Measurements from ENCODE around the gene SH3BP5.

Gene SH3BP5

DNA sequence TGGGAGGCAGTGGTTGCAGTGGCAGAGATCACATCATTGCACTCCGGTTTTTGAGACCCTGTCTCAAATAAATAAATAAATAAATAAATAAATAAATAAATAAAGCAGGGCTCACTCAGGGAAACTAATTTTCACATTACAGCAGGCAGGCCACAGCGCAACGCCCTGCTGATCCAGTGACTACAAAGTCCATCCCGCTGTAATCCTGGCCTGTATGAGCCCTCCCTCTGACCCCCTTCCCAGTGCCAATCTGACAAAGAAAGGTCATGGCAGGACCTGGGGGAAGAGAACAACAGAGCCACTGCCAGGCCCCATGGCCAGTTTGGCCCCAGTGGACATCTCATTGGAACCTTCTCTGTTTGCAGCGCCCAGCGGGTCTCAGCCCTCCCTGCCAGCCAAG, 9.3 kb downstream of the SH3BP5 start:
- Mint-ChIP-seq H3K4me3 (no peak overlapping the region), H3K27me3 (no peaks in the 10 kb centered on the region), H3K36me3 (ENCODE audit: low read depth) (peaks cover 3% of the 10 kb centered on the region), H3K27ac (no peak overlapping the region), H3K9me3 (no peaks in the 10 kb centered on the region), H3K4me1 (peaks cover 43% of the 10 kb centered on the region)
- ATAC-seq (no peak), DNase-seq (no peak)

GRCh38 chr3:15321349-15321748, 11.0 kb downstream of the SH3BP5 start:
- no peak for DNase-seq
- Mint-ChIP-seq H3K9me3 (no peaks in the 10 kb centered on the region), H3K4me3 (no peak overlapping the region), H3K36me3 (ENCODE audit: low read depth) (no peaks in the 10 kb centered on the region), H3K27me3 (peaks cover 2% of the 10 kb centered on the region), H3K27ac (no peak overlapping the region), H3K4me1 (peaks cover 48% of the 10 kb centered on the region)
- no peak for ATAC-seq

GRCh38 chr3:15319575-15319974, 12.8 kb downstream of the SH3BP5 start:
- Mint-ChIP-seq H3K9me3 (no peaks in the 10 kb centered on the region), H3K36me3 (ENCODE audit: low read depth) (no peaks in the 10 kb centered on the region), H3K4me3 (no peak overlapping the region), H3K27me3 (peaks cover 2% of the 10 kb centered on the region), H3K4me1 (peaks cover 60% of the 10 kb centered on the region), H3K27ac (no peak overlapping the region)
- DNase-seq (no peak), ATAC-seq (peak; percentile 44)

DNA sequence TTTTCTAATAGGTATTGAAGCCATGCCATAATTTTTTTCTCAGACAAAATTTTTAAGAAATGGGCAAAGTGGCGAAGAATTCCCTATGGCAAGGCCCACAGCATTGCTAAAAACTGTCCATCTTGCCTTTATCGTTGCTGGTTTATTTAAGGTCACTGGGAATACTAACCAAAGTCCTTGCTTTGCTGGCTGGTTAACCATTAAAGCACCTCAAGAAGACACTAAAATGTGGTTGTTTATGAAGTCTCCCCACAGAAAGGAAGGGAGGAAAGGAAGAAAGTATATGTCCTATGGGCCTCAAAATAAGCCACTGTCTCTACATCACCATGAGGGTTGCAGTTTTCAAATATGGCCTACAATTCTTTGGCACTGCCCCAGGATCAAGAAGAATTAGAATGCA, 13.2 kb downstream of the SH3BP5 start:
- H3K27ac Mint-ChIP-seq: no peak overlapping the region
- H3K4me1 Mint-ChIP-seq: peaks cover 64% of the 10 kb centered on the region
- H3K27me3 Mint-ChIP-seq: peaks cover 2% of the 10 kb centered on the region
- H3K4me3 Mint-ChIP-seq: no peak overlapping the region
- H3K36me3 Mint-ChIP-seq (ENCODE audit: low read depth): no peaks in the 10 kb centered on the region
- H3K9me3 Mint-ChIP-seq: no peaks in the 10 kb centered on the region
- ATAC-seq (no peak), DNase-seq (no peak)

GRCh38 chr3:15318661-15319060, 13.7 kb downstream of the SH3BP5 start:
- DNase-seq (no peak), ATAC-seq (no peak)
- H3K4me3 Mint-ChIP-seq: no peak overlapping the region
- no peaks in the 10 kb centered on the region for H3K36me3 Mint-ChIP-seq (ENCODE audit: low read depth)
- peaks cover 67% of the 10 kb centered on the region for H3K4me1 Mint-ChIP-seq
- no peak overlapping the region for H3K27ac Mint-ChIP-seq
- no peaks in the 10 kb centered on the region for H3K9me3 Mint-ChIP-seq
- H3K27me3 Mint-ChIP-seq: peaks cover 2% of the 10 kb centered on the region

GRCh38 chr3:15316998-15317435, 15.4 kb downstream of the SH3BP5 start:
- peaks cover 2% of the 10 kb centered on the region for H3K27me3 Mint-ChIP-seq
- no peaks in the 10 kb centered on the region for H3K9me3 Mint-ChIP-seq
- H3K36me3 Mint-ChIP-seq (ENCODE audit: low read depth): no peaks in the 10 kb centered on the region
- no peak overlapping the region for H3K4me3 Mint-ChIP-seq
- ATAC-seq (no peak), DNase-seq (no peak)
- peaks cover 77% of the 10 kb centered on the region for H3K4me1 Mint-ChIP-seq
- H3K27ac Mint-ChIP-seq: peak overlapping the region; percentile 0

DNA sequence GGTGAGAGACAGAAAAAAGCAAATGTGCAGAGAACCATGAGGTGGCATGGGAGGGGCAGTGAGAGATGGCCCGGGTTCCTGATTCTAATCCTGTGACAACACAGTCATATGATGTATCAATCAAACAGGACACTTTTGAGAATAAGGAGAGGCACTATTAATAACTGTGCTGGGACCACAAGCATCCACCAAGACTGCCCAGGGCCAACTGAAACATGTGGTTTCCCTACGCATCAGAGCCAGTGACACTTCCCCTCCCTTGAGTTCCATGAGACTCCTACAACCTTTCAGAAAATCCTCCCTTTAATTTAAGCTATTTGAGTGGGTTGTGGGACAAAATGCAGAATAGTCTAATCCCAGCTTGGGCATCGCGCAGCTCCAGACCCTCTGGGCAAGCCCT, 17.4 kb downstream of the SH3BP5 start:
- Mint-ChIP-seq H3K9me3 (no peaks in the 10 kb centered on the region), H3K4me1 (peaks cover 79% of the 10 kb centered on the region), H3K36me3 (ENCODE audit: low read depth) (no peaks in the 10 kb centered on the region), H3K27me3 (peaks cover 2% of the 10 kb centered on the region), H3K27ac (peak overlapping the region; percentile 25), H3K4me3 (no peak overlapping the region)
- DNase-seq (no peak), ATAC-seq (no peak)

- H3K4me1 Mint-ChIP-seq: peaks cover 79% of the 10 kb centered on the region
- ATAC-seq: no peak
- peaks cover 2% of the 10 kb centered on the region for H3K27me3 Mint-ChIP-seq
- no peaks in the 10 kb centered on the region for H3K36me3 Mint-ChIP-seq (ENCODE audit: low read depth)
- H3K4me3 Mint-ChIP-seq: no peak overlapping the region
- H3K27ac Mint-ChIP-seq: no peak overlapping the region
- DNase-seq: no peak
- H3K9me3 Mint-ChIP-seq: no peaks in the 10 kb centered on the region
These were observed 18.1 kb downstream of the SH3BP5 start for GRCh38 chr3:15314276-15314675.

DNA sequence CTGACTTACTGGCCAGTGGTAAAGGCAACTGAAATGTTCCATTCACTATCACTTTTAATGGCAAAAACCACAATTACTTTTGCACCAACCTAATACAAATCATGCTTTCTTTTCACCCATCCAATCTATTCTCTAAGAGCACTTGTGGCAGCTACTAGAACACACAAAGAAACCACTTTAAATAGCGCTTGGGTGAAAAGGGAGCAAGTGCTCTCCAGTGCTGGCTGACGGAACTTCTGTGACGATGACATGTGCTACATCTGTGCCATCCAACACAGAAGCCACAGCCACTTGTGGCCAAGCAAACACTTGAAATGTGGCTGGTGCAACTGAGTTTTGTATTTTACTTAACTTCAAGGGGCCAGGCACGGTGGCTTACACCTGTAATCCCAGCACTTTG, 18.9 kb downstream of the SH3BP5 start:
- no peak overlapping the region for H3K27ac Mint-ChIP-seq
- no peak for ATAC-seq
- peaks cover 2% of the 10 kb centered on the region for H3K27me3 Mint-ChIP-seq

GRCh38 chr3:15312550-15312949, 19.8 kb downstream of the SH3BP5 start:
- no peaks in the 10 kb centered on the region for H3K9me3 Mint-ChIP-seq
- no peaks in the 10 kb centered on the region for H3K36me3 Mint-ChIP-seq (ENCODE audit: low read depth)
- H3K4me1 Mint-ChIP-seq: peaks cover 78% of the 10 kb centered on the region
- H3K27ac Mint-ChIP-seq: no peak overlapping the region
- ATAC-seq (no peak), DNase-seq (no peak)
- no peak overlapping the region for H3K4me3 Mint-ChIP-seq
- H3K27me3 Mint-ChIP-seq: peaks cover 2% of the 10 kb centered on the region

More for the DNA sequence above, 18.9 kb downstream of the SH3BP5 start:
- DNase-seq: no peak
- Mint-ChIP-seq H3K9me3 (no peaks in the 10 kb centered on the region), H3K36me3 (ENCODE audit: low read depth) (no peaks in the 10 kb centered on the region), H3K4me3 (no peak overlapping the region), H3K4me1 (peaks cover 77% of the 10 kb centered on the region)

DNA sequence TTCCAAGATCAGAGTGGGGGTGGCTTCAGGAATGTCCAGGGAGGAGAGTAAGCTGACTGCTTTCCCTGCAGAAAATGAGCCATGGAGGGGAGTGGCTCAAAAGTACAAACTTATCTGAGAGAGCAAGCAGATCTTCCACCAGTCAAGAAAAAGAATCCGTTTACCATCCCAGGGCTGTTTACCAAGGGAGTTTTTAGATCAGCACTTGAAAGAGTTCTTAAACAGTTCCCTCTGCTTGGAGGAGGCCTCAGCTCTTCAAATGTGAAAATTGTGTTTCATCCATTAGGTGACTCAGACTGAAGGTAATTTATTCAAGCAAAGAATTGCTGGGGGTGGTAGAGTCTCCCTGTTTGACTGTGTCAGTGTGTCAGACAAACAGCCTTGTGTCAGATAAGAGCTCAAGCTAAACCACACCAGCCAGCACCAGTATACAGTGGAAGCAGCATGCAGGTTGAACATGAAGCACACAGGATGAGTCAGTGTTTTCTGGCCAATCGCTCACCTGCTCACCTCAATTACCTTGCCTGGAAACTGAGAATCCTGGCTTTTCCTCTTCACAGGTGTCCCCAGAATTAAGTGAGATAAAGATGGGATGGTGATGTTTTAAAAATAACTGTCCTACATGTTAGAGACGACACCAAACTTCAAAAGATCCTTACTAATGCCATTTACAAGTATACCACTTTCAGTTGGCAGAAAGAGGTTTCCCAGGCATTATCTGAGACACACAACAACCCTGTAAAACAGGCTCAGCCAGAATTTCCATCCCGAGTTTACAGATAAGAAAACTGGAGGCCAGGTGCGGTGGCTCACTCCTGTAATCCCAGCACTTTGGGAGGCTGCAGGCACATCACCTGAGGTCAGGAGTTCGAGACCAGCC, 21.7 kb downstream of the SH3BP5 start:
- Mint-ChIP-seq H3K27me3 (no peaks in the 10 kb centered on the region), H3K36me3 (ENCODE audit: low read depth) (no peaks in the 10 kb centered on the region), H3K4me1 (peaks cover 61% of the 10 kb centered on the region), H3K4me3 (peak overlapping the region; percentile 45), H3K9me3 (no peaks in the 10 kb centered on the region), H3K27ac (peak overlapping the region; percentile 86)
- ATAC-seq (peak; percentile 98), DNase-seq (peak; percentile 52)

- H3K27ac Mint-ChIP-seq: peak overlapping the region; percentile 86
- no peaks in the 10 kb centered on the region for H3K9me3 Mint-ChIP-seq
- peak; percentile 60 for ATAC-seq
- H3K4me1 Mint-ChIP-seq: peaks cover 52% of the 10 kb centered on the region
- DNase-seq: no peak
- H3K4me3 Mint-ChIP-seq: peak overlapping the region; percentile 45
- no peaks in the 10 kb centered on the region for H3K27me3 Mint-ChIP-seq
- H3K36me3 Mint-ChIP-seq (ENCODE audit: low read depth): no peaks in the 10 kb centered on the region
These were observed 22.6 kb downstream of the SH3BP5 start for GRCh38 chr3:15309662-15310335.

GRCh38 chr3:15307580-15307979, 24.8 kb downstream of the SH3BP5 start:
- DNase-seq: no peak
- ATAC-seq: no peak
- no peaks in the 10 kb centered on the region for H3K36me3 Mint-ChIP-seq (ENCODE audit: low read depth)
- no peak overlapping the region for H3K4me3 Mint-ChIP-seq
- H3K9me3 Mint-ChIP-seq: no peaks in the 10 kb centered on the region
- H3K27ac Mint-ChIP-seq: no peak overlapping the region
- no peaks in the 10 kb centered on the region for H3K27me3 Mint-ChIP-seq
- H3K4me1 Mint-ChIP-seq: peaks cover 41% of the 10 kb centered on the region

GRCh38 chr3:15306979-15307359, 25.4 kb downstream of the SH3BP5 start:
- peaks cover 37% of the 10 kb centered on the region for H3K4me1 Mint-ChIP-seq
- no peaks in the 10 kb centered on the region for H3K9me3 Mint-ChIP-seq
- no peak overlapping the region for H3K27ac Mint-ChIP-seq
- DNase-seq (no peak), ATAC-seq (no peak)
- no peaks in the 10 kb centered on the region for H3K27me3 Mint-ChIP-seq
- H3K4me3 Mint-ChIP-seq: no peak overlapping the region
- H3K36me3 Mint-ChIP-seq (ENCODE audit: low read depth): no peaks in the 10 kb centered on the region

DNA sequence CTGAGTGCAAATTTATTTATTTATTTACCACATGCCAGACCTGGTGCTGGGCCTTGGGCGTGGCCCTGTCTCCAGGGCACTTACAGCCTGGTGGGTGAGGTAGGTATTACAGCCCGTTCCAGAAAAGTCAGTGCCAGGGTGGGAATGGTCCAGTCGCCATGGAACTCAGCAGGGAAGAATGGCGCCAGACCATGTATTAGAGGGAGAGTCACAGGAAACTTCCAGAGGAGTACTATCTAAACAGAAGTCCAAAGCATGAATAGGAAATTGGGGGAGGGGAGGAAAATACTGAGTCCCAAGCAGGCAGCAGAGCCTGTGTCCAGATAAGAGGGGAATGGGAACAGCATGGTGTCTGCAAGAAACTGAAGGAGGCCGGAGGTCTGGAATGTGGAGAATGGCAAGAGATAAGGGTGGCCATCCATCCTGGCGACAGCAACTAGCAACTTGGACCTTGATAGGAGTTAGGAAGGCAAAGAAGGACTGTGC, 27.0 kb downstream of the SH3BP5 start:
- H3K36me3 Mint-ChIP-seq (ENCODE audit: low read depth): no peaks in the 10 kb centered on the region
- peaks cover 35% of the 10 kb centered on the region for H3K4me1 Mint-ChIP-seq
- ATAC-seq (no peak), DNase-seq (no peak)
- H3K9me3 Mint-ChIP-seq: no peaks in the 10 kb centered on the region
- H3K27ac Mint-ChIP-seq: no peak overlapping the region
- H3K4me3 Mint-ChIP-seq: no peak overlapping the region
- no peaks in the 10 kb centered on the region for H3K27me3 Mint-ChIP-seq
